HUES48 (cell line): ENCODE data around the gene IRF8.
"Not testable (repeated sequence)": the region's sequence is repeated elsewhere in the genome, so short reads cannot be mapped to it uniquely, and the experiment has no call there.

Experiments used
- H3K27ac ChIP-seq: one replicate; pipeline ENCODE4 v1.7.0; 2013; ENCODE audit warnings: low read depth, low read length, inconsistent platforms
- H3K27me3 ChIP-seq: 2 replicates; pipeline ENCODE4 v1.6.1; 2013; ENCODE audit warnings: mild to moderate bottlenecking, low read length; ENCODE audit not compliant: control insufficient read depth, insufficient read depth
- H3K36me3 ChIP-seq: 2 replicates; pipeline ENCODE4 v1.6.1; 2013; ENCODE audit warnings: low read length; ENCODE audit not compliant: control insufficient read depth, insufficient read depth
- H3K4me1 ChIP-seq: 2 replicates; pipeline ENCODE4 v1.6.1; 2013; ENCODE audit warnings: mild to moderate bottlenecking, low read length; ENCODE audit not compliant: control insufficient read depth, insufficient read depth
- H3K4me3 ChIP-seq: 2 replicates; pipeline ENCODE4 v1.5.1; 2013; ENCODE audit warnings: mild to moderate bottlenecking, low read depth, low read length
- H3K9ac ChIP-seq: 2 replicates; pipeline ENCODE4 v1.6.1; 2013; ENCODE audit warnings: mild to moderate bottlenecking, low read depth, low read length, moderate library complexity
- H3K9me3 ChIP-seq: 2 replicates; pipeline ENCODE4 v1.6.1; 2013; ENCODE audit warnings: low read length; ENCODE audit not compliant: control insufficient read depth, insufficient read depth

The IRF8 gene

DNA sequence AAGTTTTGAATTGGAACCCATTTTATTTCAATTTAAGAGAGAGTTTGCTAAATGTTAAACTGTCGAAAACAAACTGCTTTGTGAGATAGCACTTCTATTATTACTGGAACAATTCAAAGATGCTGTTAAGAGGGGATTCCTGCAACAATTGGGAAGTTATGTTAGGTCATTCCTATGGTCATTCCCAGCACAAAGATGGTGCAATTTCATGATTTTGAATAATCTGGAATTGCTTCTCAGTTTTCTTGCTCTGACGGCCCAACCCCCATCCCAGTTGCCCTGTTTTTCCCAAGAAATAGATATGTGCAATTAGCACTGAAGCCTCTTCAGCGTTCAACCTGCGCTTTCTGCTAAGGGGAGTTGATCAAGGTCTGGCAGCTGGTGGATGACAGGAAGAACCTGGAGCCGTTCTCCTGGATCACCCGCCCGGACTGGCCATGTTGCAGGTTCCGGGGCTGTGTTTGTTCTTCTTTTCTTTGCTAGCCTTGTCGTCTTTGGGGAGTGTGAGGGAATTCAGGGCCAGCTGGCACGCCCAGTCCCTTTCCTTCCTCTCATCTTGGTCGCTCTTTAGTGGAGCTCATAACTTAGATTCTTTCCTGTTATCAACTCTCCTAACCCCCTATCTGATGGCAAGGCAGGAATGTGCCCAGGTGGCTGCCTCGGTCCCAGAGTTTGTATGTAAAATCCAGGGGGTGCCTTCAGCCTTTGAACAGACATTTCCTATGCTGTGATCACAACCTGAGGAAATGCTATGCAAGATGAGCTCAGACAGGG is 29.0 kb upstream of the IRF8 start:
- Histone ChIP-seq H3K36me3 (no peaks in the 10 kb centered on the region), H3K4me1 (peaks cover 13% of the 10 kb centered on the region), H3K9me3 (no peaks in the 10 kb centered on the region), H3K27me3 (no peaks in the 10 kb centered on the region), H3K9ac (no peak overlapping the region), H3K4me3 (peak overlapping the region; percentile 0; the same call in 1 of the 2 replicates), H3K27ac (no peak overlapping the region)

DNA sequence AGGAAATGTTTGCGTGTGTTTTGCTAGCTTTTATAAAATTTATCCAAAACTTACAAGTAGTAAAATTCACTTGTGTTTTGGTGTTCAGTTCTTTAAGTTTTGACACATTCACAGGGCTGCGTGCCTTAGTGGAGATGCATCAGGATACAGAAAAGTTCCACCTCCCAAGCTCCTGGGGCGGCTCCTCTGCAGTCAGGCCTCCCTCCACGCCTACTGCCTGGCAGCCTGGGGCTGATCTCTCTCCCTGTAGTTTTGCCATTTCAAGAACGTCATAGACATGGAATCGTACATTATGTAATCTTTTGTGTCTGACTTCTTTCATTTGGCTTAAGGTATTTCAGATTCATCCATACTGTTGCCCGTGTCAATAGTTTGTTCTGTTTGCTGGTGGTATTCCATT is 27.2 kb upstream of the IRF8 start:
- H3K4me3 ChIP-seq = no peak overlapping the region

DNA sequence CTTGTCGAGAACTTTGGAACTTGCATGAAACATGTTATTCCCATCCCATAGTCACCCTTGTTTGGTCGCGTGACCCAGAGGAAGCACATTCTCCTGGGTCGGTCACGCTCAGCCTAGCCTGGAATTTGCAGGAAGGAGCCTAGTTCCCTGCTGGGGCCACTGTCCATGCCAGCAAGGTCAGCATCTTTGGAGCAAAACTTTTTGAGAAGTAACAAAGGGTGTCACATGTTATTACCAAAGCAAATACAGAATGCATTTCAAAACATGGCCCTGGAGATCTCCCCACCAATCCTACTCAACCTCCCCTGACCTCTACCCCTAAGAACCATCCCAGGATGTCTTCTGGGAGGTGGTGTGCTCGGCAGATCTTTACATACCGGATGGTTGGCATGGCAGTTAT is 26.2 kb upstream of the IRF8 start:
- no peaks in the 10 kb centered on the region for H3K36me3 ChIP-seq
- peaks cover 13% of the 10 kb centered on the region for H3K4me1 ChIP-seq
- no peak overlapping the region for H3K27ac ChIP-seq
- H3K9me3 ChIP-seq = no peaks in the 10 kb centered on the region
- no peaks in the 10 kb centered on the region for H3K27me3 ChIP-seq
- no peak overlapping the region for H3K9ac ChIP-seq
- no peak overlapping the region for H3K4me3 ChIP-seq

More for the DNA sequence above, 27.2 kb upstream of the IRF8 start:
- H3K27me3 ChIP-seq = no peaks in the 10 kb centered on the region
- no peaks in the 10 kb centered on the region for H3K9me3 ChIP-seq
- no peaks in the 10 kb centered on the region for H3K36me3 ChIP-seq
- no peak overlapping the region for H3K27ac ChIP-seq
- H3K4me1 ChIP-seq = peaks cover 13% of the 10 kb centered on the region
- no peak overlapping the region for H3K9ac ChIP-seq

DNA sequence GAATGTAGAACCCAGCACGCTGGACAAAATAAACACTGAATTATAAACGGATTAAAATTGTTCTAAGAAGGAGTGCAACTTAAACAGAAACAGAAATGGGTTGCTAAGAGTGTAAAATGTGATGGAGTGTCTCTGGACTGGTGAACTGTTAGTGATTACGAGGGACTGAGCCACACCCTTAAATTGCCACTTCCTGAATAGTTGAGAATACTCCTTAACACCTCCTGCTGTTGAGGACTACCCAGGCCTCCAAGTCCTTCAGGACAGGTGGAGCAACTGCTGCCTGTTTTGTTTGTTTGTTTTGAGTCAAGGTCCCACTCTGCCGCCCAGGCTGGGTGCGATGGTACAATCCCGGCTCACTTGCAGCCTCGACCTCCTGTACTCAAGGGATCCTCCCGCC is 25.8 kb upstream of the IRF8 start:
- Histone ChIP-seq H3K36me3 (no peaks in the 10 kb centered on the region), H3K4me1 (peaks cover 13% of the 10 kb centered on the region), H3K4me3 (no peak overlapping the region), H3K9me3 (no peaks in the 10 kb centered on the region), H3K27me3 (no peaks in the 10 kb centered on the region), H3K27ac (no peak overlapping the region), H3K9ac (no peak overlapping the region)

DNA sequence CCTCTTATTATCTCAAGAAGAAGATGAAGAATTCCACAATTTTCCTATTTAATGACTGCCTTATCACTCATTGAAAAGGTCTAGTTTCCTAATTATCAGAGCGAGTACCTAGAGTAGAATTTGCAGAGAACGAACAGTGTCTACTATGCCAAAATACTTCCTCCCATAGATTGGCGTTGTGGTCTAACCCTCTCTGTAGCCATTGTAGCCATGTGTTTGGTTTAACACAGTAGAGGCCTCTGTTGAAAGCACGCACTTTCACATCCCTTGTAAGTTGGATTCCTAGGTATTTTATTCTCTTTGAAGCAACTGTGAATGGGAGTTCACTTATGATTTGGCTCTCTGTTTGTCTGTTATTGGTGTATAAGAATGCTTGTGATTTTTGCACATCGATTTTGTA is 24.9 kb upstream of the IRF8 start:
- not testable (repeated sequence) for H3K27ac ChIP-seq, H3K27me3 ChIP-seq, H3K9me3 ChIP-seq, H3K36me3 ChIP-seq, H3K9ac ChIP-seq, H3K4me3 ChIP-seq
- peaks cover 13% of the 10 kb centered on the region for H3K4me1 ChIP-seq

DNA sequence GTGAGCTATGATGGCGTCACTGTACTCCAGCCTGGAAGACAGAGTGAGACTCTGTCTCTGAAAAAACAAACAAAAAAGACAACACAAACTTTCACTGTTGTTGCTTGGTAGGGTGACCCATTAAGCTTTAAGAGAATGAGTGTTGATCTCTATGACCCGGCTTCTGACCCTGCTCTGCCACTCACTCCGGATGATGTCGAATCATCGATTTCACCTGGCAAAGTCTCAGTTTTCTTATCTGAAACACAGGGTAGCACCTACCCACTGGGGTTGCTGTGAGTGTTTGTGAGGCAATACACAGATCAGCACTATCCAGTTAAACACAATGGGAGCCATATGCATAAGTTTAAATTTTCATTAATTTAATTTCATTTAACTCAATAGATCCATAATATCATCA is 20.6 kb upstream of the IRF8 start:
- Histone ChIP-seq H3K27me3 (no peaks in the 10 kb centered on the region), H3K4me3 (no peak overlapping the region), H3K4me1 (no peaks in the 10 kb centered on the region), H3K36me3 (no peaks in the 10 kb centered on the region), H3K9me3 (no peaks in the 10 kb centered on the region), H3K9ac (no peak overlapping the region), H3K27ac (no peak overlapping the region)

DNA sequence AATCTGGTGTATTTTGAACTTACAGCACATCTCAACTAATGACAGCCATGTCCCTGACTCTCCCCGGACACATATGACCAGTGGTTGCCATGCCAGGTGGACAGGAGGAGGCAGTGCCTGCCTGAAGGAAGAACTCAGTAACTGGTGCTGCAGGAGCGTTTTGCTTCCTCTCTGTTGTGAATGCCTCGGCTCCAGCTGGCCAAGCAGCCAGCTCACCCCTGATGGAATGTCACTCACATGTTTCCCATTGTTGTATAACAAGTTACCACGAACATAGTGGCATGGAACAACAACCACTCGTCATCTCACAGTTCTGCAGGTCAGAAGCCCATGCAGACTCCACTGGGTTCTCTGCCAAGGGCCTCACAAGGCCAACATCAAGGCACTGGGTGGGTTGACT is 20.1 kb upstream of the IRF8 start:
- Histone ChIP-seq H3K27ac (no peak overlapping the region), H3K4me3 (no peak overlapping the region), H3K9me3 (no peaks in the 10 kb centered on the region), H3K4me1 (no peaks in the 10 kb centered on the region), H3K9ac (no peak overlapping the region), H3K27me3 (no peaks in the 10 kb centered on the region), H3K36me3 (no peaks in the 10 kb centered on the region)

DNA sequence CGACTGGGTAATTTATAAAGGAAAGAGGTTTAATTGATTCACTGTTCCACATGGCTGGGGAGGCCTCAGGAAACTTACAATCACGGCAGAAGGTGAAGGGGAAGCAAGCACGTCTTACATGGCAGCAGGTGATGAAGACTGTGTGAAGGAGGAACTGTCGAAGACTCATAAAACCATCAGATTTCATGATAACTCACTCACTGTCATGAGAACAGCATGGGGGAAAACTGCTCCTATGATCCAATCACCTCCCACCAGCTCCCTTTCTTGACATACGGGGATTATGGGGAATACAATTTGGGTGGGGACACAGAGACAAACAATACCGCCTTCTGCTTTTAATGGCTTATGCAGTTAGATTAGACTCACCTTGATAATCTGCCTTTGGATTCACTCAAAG is 19.4 kb upstream of the IRF8 start:
- Histone ChIP-seq H3K36me3 (no peaks in the 10 kb centered on the region), H3K9ac (no peak overlapping the region), H3K27ac (no peak overlapping the region), H3K9me3 (no peaks in the 10 kb centered on the region), H3K4me3 (no peak overlapping the region), H3K4me1 (no peaks in the 10 kb centered on the region), H3K27me3 (0 out of 2 replicates have a peak, but pooled peaks cover 3% of the 10 kb centered on the region)

DNA sequence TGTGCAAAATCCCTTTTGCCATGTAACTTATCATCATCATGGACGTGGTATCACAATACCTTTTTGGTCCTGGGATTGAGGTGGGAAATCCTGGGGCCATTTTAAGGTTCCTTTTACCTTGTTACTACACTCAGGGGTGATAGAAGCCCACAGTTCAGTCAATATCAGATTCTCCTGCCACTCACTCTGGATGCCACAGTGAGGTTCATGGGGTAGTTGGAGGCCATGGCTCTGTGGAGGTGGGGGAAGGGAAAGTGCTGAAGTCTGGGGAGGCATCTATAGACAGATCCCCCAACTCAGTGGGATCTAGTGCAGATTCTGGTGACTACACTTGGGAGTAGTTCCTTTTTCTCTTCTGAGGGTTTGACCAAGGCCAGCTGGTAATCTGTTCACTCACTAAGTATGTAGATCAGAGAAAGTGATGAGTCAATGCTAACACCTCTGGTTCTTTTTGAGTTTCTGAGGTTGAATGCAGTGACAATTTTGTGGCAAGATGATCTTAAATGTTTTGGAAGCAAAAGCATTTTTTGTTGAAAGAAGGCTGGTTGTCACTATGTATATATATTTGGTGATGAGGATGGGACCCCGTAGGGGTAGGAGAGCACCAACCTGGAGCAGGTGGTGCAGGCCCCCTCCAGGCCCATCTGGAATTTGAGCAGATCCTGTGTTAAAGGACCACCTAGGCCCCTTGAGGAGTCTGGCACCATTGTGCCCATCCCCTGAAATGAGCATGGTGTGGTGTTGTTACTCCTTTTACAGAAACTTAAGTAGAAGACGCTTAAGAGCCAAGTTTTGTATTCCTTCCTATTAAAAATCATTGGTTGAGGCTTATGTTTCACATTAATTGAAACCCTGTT is 18.8 kb upstream of the IRF8 start:
- H3K4me1 ChIP-seq = no peaks in the 10 kb centered on the region
- H3K9ac ChIP-seq = no peak overlapping the region
- H3K9me3 ChIP-seq = no peaks in the 10 kb centered on the region
- H3K27ac ChIP-seq = no peak overlapping the region
- H3K36me3 ChIP-seq = no peaks in the 10 kb centered on the region
- H3K4me3 ChIP-seq = no peak overlapping the region
- 0 out of 2 replicates have a peak, but pooled peaks cover 3% of the 10 kb centered on the region for H3K27me3 ChIP-seq

DNA sequence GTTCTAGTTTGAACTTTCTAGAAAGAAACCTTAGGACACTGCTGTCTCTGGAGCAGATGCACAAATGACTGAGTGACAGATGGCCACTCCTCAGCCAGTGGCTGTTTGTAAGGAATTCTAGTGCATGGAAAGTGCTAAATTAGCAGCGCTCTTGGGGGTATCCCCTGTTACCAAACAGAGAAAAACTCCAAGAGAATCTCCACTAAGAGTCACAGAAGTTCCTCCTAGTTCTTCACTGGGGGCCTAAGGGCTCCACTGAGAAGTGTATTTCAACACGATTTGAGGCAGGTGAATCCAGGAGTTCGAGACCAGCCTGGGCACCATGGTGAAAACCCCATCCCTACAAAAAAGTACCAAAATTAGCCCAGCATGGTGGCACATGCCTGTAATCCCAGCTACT is 18.1 kb upstream of the IRF8 start:
- Histone ChIP-seq H3K27me3 (0 out of 2 replicates have a peak, but pooled peaks cover 3% of the 10 kb centered on the region), H3K4me3 (no peak overlapping the region), H3K27ac (no peak overlapping the region), H3K36me3 (no peaks in the 10 kb centered on the region), H3K9me3 (no peaks in the 10 kb centered on the region), H3K4me1 (no peaks in the 10 kb centered on the region), H3K9ac (no peak overlapping the region)

DNA sequence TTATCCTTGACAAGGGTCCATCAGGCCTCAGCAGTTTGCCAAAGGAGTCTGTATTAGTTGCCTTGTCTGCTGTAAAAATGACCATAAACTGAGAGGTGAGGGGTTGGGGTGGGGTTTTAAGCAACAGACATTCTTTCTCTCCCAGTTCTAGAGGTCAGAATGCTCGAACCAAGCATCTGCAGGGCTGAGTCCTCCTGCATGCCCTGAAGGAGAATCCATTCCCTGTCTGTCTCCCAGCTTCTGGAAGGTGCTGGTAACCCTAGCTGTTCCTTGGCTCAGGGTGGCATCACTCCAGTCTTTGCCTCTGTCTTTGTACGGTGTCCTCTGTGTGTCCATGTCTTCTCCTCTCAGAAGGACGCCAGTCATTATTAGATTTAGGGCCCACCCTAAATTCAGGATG is 17.5 kb upstream of the IRF8 start:
- H3K4me3 ChIP-seq = no peak overlapping the region
- H3K27ac ChIP-seq = no peak overlapping the region
- no peaks in the 10 kb centered on the region for H3K9me3 ChIP-seq
- no peaks in the 10 kb centered on the region for H3K4me1 ChIP-seq
- H3K27me3 ChIP-seq = 0 out of 2 replicates have a peak, but pooled peaks cover 3% of the 10 kb centered on the region
- no peaks in the 10 kb centered on the region for H3K36me3 ChIP-seq
- H3K9ac ChIP-seq = no peak overlapping the region
